Chondrocyte (in vitro differentiated cells): Measurements from ENCODE around the gene LZTS2. TPM values are rescaled to one million over a fixed set of nuclear protein-coding genes. Genes with fewer than 3 reads are reported as not detected.

Experiments
- DNase-seq: peaks from one replicate; pipeline ENCODE4 v3.0.0; 2021; ENCODE audit warnings: mixed read lengths, low spot score
- H3K27ac Mint-ChIP-seq: one replicate; pipeline ENCODE4 v1.8.0; 2021; ENCODE audit warnings: mild to moderate bottlenecking, moderate library complexity, mixed read lengths; ENCODE audit not compliant: unreplicated experiment
- H3K27me3 Mint-ChIP-seq: 2 replicates; pipeline ENCODE4 v1.8.0; 2021; ENCODE audit warnings: low read depth, mixed read lengths
- H3K36me3 Mint-ChIP-seq: 2 replicates; pipeline ENCODE4 v1.8.0; 2021; ENCODE audit warnings: low read depth, mixed read lengths
- H3K4me1 Mint-ChIP-seq: 2 replicates; pipeline ENCODE4 v1.8.0; 2021; ENCODE audit warnings: low read depth, mild to moderate bottlenecking, mixed read lengths
- H3K4me3 Mint-ChIP-seq: one replicate; pipeline ENCODE4 v1.8.0; 2021; ENCODE audit warnings: mild to moderate bottlenecking, moderate library complexity, mixed read lengths; ENCODE audit not compliant: unreplicated experiment
- H3K9me3 Mint-ChIP-seq: 2 replicates; pipeline ENCODE4 v1.8.0; 2021; ENCODE audit warnings: low read depth, mixed read lengths
- CTCF ChIP-seq: fragments of 200-600 bp; sonication (generic); IDR thresholded peaks from 2 replicates; pipeline ENCODE4 v1.5.0; 2021; ENCODE audit warnings: antibody characterized with exemption, mild to moderate bottlenecking, moderate library complexity
- total RNA-seq: library from RNA; stranded (reverse); gene quantifications from 3 replicates; pipeline ENCODE4 v1.2.1, GENCODE V29; 2021

Gene LZTS2
- total RNA-seq, 1 donor from 2014 or later: 79.4 TPM

- no peaks in the 10 kb centered on the region for H3K9me3 Mint-ChIP-seq
- TF ChIP-seq CTCF: no peak
- DNase-seq: no peak
- H3K4me3 Mint-ChIP-seq: peak overlapping the region; percentile 100
- H3K4me1 Mint-ChIP-seq: peaks cover 27% of the 10 kb centered on the region
- no peaks in the 10 kb centered on the region for H3K27me3 Mint-ChIP-seq
- peaks cover 12% of the 10 kb centered on the region for H3K36me3 Mint-ChIP-seq
- peak overlapping the region; percentile 96 for H3K27ac Mint-ChIP-seq
These were observed 11.9 kb upstream of the LZTS2 start for GRCh38 chr10:100987685-100988049.

- Mint-ChIP-seq H3K9me3 (no peaks in the 10 kb centered on the region), H3K27me3 (no peaks in the 10 kb centered on the region), H3K4me1 (peaks cover 27% of the 10 kb centered on the region), H3K27ac (no peak overlapping the region), H3K36me3 (peaks cover 12% of the 10 kb centered on the region), H3K4me3 (peak overlapping the region; percentile 100)
- no peak for TF ChIP-seq CTCF
- DNase-seq: no peak
These were observed 11.4 kb upstream of the LZTS2 start for GRCh38 chr10:100988166-100988565.

GRCh38 chr10:100989088-100989487, 10.5 kb upstream of the LZTS2 start:
- Mint-ChIP-seq H3K36me3 (peaks cover 12% of the 10 kb centered on the region), H3K4me1 (peaks cover 27% of the 10 kb centered on the region), H3K27me3 (no peaks in the 10 kb centered on the region), H3K4me3 (no peak overlapping the region), H3K27ac (no peak overlapping the region), H3K9me3 (no peaks in the 10 kb centered on the region)
- no peak for TF ChIP-seq CTCF
- no peak for DNase-seq

- no peaks in the 10 kb centered on the region for H3K9me3 Mint-ChIP-seq
- no peaks in the 10 kb centered on the region for H3K27me3 Mint-ChIP-seq
- no peak for DNase-seq
- H3K4me3 Mint-ChIP-seq: no peak overlapping the region
- peak overlapping the region; percentile 57 for H3K27ac Mint-ChIP-seq
- H3K36me3 Mint-ChIP-seq: peaks cover 12% of the 10 kb centered on the region
- H3K4me1 Mint-ChIP-seq: peaks cover 15% of the 10 kb centered on the region
- TF ChIP-seq CTCF: peak; percentile 88
These were observed 5.5 kb upstream of the LZTS2 start for GRCh38 chr10:100993986-100994708.

GRCh38 chr10:100995181-100995580, 4.4 kb upstream of the LZTS2 start:
- no peak overlapping the region for H3K4me3 Mint-ChIP-seq

More at GRCh38 chr10:100995181-100995580, 4.4 kb upstream of the LZTS2 start:
- no peak for DNase-seq
- H3K4me1 Mint-ChIP-seq: peaks cover 15% of the 10 kb centered on the region
- H3K27ac Mint-ChIP-seq: no peak overlapping the region
- peaks cover 12% of the 10 kb centered on the region for H3K36me3 Mint-ChIP-seq
- no peaks in the 10 kb centered on the region for H3K27me3 Mint-ChIP-seq
- no peak for TF ChIP-seq CTCF
- H3K9me3 Mint-ChIP-seq: no peaks in the 10 kb centered on the region
